Umbilical cord (tissue), 2 donors: ENCODE measurements around the gene KTI12. TPM values are rescaled to one million over a fixed set of nuclear protein-coding genes. Genes with fewer than 3 reads are reported as not detected.
"Not testable (repeated sequence)": the region's sequence is repeated elsewhere in the genome, so short reads cannot be mapped to it uniquely, and the experiment has no call there.

Source experiments
- DNase-seq: peaks from one replicate; pipeline ENCODE4 v3.0.0-alpha.2; 2015; ENCODE audit warnings: low spot score
- total RNA-seq: library from RNA; depleted of rRNA; stranded (reverse); fragments of >200 nt; gene quantifications from one replicate; pipeline ENCODE4 v1.2.3, GENCODE V29; 2014; ENCODE audit warnings: low replicate concordance; ENCODE audit not compliant: insufficient read depth

KTI12 gene
- total RNA-seq, 1 donor from 2014 or later = 10.4 TPM

GRCh38 chr1:52037909-52038308, 4.3 kb upstream of the KTI12 start:
- DNase-seq = no peak

GRCh38 chr1:52037402-52037814, 3.8 kb upstream of the KTI12 start:
- no peak for DNase-seq

DNA sequence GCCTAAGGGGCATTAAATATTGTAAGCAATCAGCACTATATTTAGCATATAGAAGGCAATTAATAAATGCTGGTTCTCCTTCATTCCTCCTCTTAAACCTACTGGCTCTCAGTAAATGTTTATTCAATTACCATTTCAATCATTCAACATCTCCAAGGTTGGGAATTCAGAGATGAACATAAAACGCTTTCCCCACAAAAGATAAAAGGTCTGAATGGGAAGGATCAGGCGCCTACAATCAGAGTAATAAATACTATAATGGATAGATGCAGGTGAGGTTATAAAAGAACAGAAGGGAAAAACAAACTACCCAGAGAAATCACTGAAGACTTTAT, 407 bp upstream of the KTI12 start:
- DNase-seq = no peak

DNA sequence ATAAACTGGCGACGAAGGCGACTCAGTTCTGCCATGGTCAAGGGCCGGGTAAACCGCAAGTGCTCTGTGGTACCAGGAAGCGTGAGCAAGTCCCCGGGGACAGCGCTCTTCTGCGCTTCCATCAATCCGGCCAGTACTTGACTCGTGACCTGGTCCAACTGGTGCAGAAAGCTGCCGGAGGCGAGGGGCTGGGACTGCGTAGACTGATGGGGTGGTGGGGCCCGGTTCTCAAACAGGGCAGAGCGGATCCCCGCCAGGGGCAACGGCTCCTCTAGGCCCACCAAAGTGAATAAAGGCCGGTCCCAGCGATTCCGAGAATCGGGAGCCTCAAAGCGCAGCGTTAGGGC, 852 bp downstream of the KTI12 start:
- peak; percentile 17 for DNase-seq

- no peak for DNase-seq
These were observed 1.4 kb downstream of the KTI12 start for GRCh38 chr1:52032124-52032784.

- DNase-seq = not testable (repeated sequence)
These were observed 4.8 kb downstream of the KTI12 start for GRCh38 chr1:52028839-52029238.

DNA sequence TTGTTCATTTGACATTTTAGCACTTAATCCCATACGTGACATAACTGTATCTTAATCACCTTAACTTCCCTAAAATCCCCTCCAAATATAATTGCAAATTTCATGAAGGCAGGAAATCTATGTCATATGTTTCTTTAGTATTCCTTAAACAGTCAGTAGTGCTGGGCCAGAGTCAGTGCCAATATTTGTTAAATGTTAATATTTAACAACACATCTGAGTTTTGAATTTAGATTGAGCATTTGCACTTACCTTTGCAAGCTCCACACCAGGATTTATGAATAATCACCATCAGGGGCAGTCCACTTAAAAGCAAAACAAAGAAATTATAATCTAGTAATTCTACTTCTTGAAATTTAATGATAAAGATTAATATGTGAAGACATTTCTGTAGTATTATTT, 5.3 kb downstream of the KTI12 start:
- DNase-seq = no peak

DNA sequence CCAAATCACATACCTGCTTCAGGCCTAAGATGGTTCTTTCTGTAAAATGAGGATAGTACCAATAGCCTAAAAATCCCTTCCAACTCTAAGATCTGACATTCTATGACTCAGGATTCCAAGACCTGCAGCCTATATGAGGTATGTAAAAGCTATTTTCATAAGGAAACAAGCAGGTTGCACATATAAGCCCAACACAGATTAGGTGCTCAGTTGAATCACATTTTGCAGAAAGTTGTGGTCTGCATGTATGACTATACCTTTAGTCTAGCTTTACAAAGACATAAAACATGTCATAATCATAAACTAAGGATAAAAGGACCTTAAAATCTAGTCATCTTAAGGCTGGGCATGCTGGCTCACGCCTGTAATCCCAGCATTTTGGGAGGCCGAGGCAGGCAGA, 7.3 kb downstream of the KTI12 start:
- no peak for DNase-seq

GRCh38 chr1:52022133-52022532, 11.5 kb downstream of the KTI12 start:
- no peak for DNase-seq

DNA sequence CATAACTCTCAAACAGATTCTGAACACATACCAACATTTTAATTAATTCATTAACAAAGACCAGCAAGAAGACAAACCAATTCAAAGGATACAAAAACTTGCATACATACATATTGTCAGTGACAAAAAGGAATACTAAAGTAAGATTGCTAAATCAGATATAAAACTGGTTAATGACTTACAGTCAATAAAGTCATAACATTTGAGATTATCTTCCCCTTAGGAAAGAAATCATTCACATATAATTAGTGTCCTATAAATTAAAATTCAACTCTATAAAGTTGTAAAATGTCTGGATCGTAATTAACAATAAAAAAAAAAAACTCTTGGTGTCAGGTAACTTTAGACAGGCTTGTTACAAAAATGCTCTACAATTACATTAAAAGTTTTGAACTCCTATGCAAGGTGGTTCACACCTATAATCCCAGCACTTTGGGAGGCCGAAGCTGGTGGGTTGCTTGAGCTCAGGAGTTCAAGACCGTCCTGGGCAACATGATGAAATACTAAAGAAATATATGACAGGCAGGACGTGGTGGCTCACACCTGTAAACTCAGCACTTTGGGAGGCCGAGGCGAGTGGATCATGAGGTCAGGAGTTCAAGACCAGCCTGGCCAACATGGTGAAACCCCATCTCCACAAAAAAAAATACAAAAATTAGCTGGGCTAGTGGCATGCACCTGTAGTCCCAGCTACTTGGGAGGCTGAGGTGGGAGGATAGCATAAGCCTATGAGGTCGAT, 25.4 kb downstream of the KTI12 start:
- DNase-seq = no peak

DNA sequence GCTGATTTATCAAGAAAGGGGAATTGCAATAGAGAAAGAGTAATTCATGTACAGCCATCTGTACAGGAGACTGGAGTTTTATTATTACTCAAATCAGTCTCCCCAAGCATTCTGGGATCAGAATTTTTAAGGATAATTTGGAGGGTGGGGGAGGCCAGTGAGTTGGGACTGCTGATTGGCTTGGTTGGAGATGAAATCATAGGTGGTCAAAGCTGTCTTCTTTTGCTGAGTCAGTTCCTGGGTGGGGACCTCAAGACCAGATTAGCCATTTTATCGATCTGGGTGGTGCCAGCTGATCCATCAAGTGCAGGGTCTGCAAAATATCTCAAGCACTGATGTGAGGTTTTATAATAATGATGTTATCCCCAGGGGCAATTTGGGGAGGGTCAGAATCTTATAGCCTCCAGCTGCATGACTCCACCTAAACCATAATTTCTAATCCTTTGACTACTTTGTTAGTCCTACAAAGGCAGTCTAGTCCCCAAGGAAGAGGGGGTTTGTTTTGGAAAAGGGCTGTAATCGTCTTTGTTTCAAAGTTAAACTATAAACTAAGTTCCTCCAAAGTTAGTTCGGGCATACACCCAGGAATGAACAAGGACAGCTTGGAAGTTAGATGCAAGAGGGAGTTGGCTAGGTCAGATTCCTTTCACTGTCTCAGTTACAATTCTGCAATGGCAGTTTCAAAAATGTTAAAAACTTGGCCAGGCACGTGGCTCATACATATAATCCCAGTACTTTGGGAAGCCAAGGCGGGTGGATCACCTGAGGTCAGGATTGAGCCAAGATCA, 26.2 kb downstream of the KTI12 start:
- DNase-seq = no peak

GRCh38 chr1:52006081-52006553, 27.5 kb downstream of the KTI12 start:
- DNase-seq = not testable (repeated sequence)

- peak; percentile 23 for DNase-seq
These were observed 28.1 kb downstream of the KTI12 start for GRCh38 chr1:52005548-52005947.

GRCh38 chr1:52003877-52004276, 29.7 kb downstream of the KTI12 start:
- no peak for DNase-seq

DNA sequence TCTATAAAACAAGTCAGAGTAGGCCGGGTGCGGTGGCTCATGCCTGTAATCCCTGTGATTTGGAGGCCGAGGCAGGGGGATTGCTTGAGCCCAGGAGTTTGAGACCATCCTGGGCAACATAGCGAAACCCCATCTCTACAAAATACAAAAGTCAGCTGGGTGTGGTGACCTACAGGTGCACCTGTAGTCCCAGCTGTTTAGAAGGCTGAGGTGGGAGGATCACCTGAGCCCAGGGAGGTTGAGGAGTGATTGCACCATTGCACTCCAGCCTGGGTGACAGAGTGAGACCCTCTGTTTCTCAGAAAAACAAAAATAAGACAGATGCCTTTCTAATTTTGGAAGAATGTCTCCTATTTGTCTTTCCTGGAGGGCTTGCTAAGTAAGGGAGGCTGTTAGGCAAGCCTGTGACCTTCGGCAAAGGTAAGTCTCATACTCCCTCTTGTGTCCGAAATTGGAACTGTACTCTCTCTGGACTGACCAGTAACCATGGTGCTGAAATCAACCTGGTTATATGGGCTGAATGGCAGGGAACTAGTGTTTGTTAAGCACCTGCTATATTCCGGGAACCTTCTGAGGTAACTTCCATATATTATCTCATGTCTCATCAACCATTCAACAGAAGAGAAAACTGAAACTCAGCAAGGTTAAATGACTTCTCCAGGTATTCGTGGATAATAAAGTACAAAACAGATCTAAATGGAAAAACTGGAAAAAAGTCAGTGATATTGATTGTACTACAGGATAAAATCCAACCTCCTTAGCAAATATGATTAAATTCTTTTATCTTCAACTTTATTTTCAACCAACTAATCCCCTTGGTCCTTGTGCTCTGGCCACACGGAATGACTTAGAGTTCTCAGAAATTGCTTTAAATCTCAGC, 31.3 kb downstream of the KTI12 start:
- DNase-seq = peak; percentile 85

GRCh38 chr1:51998701-51999100, 34.9 kb downstream of the KTI12 start:
- no peak for DNase-seq

DNA sequence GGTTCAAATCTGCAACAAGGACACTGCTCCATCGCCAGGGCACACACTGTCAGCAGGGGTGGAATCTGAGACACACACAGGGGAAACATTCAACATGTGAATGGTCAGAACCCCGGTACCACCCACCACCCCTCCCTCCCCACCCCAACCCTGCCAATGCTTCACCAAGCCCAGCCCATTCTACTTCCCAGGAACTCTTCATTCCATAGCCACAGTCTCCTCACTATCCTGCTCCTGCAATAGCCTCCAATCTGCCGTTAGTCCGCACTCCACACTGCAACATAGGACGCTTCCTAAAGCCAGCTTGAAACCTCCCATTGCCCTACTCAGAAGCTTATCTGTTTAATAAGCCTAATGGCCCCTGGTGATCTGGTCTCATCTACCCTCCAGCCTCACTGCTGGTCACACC, 35.6 kb downstream of the KTI12 start:
- no peak for DNase-seq

DNA sequence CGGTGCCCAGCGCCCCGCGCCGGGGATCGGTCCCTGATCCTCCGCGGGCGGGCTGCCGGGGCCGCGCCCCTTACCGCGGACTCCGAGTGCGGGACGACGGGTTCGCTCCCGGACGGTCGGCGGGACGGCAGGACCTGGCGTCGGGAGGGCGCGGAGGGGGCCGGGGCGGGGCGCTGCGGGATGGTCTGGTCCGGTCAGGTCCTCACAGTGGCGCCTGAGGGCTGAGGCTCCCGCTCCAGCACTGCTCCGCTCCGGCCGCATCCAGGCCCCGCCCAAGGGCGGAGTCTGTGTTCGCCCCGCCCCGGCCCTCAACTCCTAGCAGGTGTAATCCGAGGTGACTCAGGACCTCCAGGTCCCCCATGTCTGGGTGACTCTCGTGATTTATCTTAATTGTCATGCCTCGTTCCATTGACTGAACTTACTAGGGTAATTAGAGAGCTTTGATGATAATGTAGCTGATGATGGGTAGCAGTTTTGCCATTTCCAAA, 43.1 kb downstream of the KTI12 start, which contains the start of gene RAB3B:
Gene RAB3B (minus strand): TSS at position 223 of the 488 bp plus-strand sequence. CDS start 13,583 bp downstream, outside the sequence.
- DNase-seq = no peak

- DNase-seq = no peak
These were observed 43.8 kb downstream of the KTI12 start for GRCh38 chr1:51989582-51990477.

GRCh38 chr1:51988254-51988653, 45.4 kb downstream of the KTI12 start:
- no peak for DNase-seq
